CD4-positive, alpha-beta T cell treated with Interleukin-17A for 1 hour (primary cell): ENCODE measurements around the gene DAB1.

Experiments
- DNase-seq: peaks from one replicate; pipeline ENCODE4 v3.0.0-alpha.2; 2020

Gene DAB1

DNA sequence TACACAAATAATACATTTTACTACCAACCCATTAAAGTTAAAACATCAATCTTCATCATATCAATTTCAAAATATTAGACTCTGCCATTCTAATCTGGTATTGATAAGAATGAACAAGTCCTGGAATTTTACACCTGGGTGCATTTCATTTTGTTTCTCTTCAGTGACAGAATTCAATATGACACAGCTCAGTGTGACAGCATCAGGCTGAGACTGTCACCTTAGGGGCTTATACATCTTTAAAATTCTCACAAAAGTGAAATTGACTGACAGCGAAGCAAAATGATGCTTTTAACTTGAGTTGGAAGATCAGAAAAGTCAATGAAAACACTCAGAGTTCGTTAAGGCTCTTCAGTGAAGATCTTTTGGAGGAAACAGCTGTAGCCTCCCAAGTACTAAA is 213.0 kb downstream of the DAB1 start:
- no peak for DNase-seq

GRCh38 chr1:57209495-57209894 is 214.4 kb downstream of the DAB1 start:
- no peak for DNase-seq

DNA sequence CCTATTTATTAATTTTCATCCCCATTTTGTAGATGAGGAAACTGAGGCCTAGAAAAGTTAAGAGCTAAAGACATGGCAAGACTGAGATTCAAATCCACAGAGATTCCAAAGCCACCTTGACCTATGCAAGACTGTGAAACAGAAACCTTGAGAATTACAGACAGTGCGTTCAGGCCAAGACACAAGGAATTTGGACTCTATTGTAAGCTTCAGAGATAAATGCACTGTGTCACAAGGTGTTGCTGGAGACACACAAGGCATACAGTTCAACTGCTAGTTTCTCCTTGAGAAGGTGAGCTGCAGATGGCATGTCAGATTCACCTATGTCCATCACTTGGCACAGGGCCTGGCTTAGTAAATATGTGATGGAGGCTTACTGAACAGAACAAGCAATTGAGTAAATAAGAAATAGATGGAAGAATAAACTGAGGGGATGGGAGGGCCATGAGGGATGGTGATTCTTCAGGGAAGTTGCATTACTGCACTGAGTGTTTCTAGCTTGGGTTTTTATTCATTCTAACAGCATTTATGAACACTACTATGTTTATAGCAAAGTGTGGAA is 215.0 kb downstream of the DAB1 start:
- DNase-seq = no peak

GRCh38 chr1:57206038-57206437 is 217.8 kb downstream of the DAB1 start:
- DNase-seq = no peak

DNA sequence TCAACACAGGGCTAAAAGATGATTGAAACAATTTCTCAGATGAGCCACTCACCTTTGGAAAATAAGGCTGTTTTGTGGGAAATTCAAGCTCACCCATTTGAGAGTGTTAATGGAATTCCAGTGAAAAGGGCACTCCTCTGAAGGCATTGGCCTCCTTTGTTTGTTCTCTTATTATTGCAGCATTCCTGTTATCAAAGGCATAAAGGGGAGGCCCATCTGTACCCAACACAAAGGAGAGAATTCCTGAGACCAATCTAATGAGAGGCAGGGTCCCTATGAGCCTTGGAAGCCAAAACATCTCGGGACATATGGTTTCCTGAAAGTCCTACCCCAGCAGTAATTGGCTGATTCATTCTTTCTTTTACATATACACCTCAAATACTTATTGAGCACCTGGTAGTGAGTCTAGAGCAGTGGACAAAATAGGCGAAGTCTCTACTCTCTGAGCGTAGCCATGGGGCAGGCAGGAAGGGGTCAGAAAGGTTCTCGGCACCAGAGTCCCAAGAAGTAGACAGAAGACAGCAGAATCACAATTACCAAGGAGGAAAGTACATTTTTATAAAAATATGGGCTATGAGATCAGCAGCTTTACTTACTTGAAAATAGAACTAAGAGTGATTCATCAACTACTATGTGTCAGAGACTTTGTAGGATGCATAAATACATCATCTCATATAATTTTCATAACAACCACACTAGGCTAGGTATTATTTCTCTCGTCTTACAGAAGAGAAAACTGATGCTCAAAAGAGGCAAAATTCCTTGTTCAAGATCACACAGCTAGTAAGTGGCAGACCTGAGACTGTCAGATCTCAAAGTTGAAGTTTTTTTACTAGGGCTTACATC is 218.7 kb downstream of the DAB1 start:
- no peak for DNase-seq

DNA sequence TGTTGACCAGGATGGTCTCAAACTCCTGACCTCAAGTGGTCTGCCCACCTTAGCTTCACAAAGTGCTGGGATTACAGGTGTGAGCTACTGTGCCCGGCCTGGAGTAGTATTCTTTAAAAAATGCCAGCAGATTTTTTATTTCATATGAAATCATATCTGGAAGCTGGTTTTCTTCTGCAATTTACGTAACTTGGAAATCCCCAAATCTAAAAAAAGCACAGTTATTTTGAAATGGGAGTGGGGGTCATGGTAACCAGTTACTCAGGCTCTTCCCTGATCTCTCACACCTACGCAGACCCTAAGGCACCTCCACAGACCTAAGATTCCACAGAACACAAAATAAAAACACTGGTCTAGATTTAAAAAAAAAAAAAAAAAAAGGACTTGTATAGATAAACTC is 219.8 kb downstream of the DAB1 start:
- no peak for DNase-seq

- DNase-seq = no peak
Observed at GRCh38 chr1:57202241-57202640, 221.6 kb downstream of the DAB1 start.

DNA sequence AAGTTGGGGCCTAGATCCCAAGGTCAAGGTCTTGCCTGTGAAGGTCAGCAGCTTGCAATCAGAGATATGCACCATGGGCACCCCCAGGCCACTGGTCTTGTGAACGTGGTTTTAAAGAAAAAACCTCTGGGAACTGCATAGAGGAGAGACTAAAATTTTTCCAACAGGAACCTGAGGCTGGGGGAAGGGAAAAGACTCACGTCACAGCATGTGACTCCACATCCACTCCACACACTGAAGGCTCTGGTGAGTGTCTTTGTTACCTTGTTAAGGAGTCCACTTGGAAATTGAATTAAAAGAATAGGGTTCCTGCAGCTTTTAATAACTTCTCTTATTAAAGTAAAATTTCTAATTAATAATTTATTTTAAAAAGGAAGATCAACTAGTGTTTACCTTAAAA is 224.9 kb downstream of the DAB1 start:
- no peak for DNase-seq

- no peak for DNase-seq
Observed at GRCh38 chr1:57195436-57195941, 228.4 kb downstream of the DAB1 start.

DNA sequence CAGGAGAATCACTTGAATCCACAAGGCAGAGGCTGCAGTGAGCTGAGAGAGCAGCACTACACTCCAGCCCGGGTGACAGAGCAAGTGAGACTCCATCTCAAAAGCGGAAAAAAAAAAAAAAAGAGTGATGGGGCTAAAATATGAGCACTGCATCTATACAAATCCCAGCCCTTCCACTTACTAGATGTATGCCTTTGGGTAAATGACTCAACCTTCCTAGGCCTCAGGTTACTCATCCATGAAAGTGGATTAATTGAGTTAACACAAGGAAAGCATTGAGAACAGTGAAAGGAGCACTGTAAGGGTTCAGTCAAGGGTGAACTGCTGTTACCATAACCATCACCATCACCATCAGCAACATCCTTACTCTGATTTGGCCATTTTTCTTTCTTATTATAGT is 231.6 kb downstream of the DAB1 start:
- no peak for DNase-seq

GRCh38 chr1:57190898-57191297 is 233.0 kb downstream of the DAB1 start:
- no peak for DNase-seq

DNA sequence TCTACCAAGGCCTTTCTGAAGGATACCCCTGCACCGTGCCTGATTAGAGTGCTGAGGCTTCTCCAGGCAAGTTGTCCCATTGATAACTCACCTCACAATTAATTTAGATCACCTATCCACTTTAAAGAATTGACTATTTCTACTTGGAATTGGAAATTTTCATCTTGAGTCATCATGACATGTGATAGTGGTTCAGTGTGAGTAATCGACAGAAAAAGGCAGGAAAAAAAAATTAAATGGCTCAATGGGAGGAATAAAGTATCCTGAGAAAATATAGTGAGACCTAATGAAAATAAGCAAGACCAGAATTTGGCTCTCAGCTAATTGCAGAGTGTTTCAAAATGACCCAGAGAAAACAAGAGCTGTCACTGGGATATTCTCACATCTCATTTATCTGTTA is 235.7 kb downstream of the DAB1 start:
- no peak for DNase-seq

DNA sequence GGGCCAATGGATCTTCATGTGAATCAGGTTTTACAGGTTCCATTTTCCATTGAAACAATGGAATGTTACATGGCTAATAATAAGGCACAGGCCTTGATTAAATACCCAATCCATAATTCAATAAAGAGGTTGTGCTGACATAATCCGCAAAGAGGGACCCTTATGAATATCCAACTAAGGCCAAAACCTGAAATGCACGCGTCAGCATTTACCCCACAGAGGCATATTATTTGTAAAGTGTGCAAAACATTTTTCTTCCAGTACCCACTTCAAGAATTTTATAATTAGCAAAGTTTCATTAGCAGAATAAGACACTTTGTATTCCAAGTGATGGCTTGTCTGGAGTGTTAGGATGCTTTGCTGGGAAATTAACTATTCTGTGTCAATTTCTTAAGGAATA is 237.4 kb downstream of the DAB1 start:
- DNase-seq = no peak

GRCh38 chr1:57179001-57179400 is 244.9 kb downstream of the DAB1 start:
- no peak for DNase-seq

DNA sequence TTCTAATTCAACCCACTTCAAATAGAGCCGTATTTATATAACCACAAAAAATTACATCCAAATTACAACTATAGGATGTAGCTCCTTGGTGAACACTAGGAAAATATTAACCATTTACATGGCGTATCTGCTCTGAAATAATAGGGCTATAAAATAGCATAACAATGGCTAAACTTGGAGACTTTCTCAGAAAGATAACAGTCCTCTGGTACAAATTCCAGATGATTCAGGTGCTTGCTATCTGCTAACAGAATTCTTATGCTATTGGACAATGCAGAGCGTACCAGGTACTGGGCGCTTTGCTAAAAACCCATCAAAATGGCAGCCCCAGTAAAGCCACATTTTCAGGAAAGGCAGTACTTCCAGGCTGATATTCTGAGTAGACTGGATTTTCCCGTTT is 248.4 kb downstream of the DAB1 start:
- no peak for DNase-seq

DNA sequence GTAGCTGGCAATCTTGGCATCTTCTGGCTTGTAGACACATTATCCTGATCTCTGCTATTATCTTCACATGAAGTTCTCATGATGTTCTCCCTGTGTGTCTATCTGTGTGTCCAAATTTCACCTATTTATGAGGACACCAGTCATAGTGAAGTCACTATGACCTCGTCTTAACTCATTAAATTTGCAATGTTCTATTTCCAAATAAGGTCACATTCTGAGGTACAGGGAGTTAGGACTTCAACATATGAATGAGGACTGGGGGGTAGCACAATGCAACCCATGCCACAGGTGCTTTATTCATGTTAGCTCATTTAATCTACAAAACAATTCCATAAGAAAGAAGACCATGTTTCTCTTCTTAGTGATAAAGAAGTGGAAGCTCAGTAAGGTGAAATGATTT is 251.8 kb downstream of the DAB1 start:
- no peak for DNase-seq

- no peak for DNase-seq
Observed at GRCh38 chr1:57167997-57168396, 255.9 kb downstream of the DAB1 start.

- no peak for DNase-seq
Observed at GRCh38 chr1:57165546-57165945, 258.3 kb downstream of the DAB1 start.

- DNase-seq = no peak
Observed at GRCh38 chr1:57164584-57164983, 259.3 kb downstream of the DAB1 start.

GRCh38 chr1:57163789-57164188 is 260.1 kb downstream of the DAB1 start:
- no peak for DNase-seq

DNA sequence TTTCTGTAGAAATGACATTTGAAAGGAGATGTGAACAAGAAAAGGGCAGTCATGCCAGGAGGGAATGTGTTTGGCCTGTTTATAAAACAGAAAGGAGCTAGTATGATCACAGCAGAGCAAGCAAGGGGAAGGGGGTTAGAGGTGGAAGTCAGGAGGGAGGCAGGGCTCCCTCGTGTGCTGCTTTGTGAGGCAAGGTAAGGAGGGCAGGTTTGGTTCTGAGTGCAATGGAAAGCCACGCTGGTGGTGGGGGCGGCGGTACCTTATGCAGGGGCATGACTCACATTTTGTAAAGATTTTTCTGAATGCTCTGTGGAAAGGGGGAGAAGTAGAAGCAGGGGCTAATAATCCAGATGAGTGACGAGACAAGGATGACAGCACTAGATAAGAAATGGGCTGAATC is 260.5 kb downstream of the DAB1 start:
- DNase-seq = no peak

DNA sequence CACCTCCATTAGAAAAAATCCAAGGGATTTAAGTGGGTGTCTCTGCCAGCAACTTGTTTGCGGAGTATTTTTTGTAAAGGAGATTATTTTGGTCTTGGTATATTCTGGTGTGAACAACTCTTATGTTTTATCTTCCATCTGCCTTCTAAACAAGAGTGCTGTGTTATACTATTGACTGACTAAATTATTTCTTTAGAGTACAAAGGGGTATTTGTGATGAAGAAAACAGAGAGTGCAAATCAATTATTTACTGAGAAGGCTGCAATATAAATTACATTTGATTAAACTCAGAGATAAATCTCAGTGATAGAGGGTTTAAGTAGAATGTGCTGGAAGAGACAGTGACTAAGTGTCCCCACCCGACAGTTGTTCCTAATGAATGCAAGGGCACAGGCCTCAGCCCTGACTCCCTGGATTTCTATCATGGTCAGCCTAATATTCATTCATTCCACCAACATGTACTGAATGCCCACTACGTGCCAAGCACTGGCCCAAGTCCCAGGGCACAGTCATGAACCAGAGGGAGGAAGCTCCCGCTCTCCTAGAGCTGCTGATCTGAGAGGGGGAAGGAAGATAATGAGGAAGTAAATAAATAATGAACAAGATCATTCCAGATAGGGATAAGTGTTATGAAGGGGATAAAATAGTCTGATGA is 261.1 kb downstream of the DAB1 start:
- no peak for DNase-seq

- DNase-seq = no peak
Observed at GRCh38 chr1:57160594-57160993, 263.3 kb downstream of the DAB1 start.

DNA sequence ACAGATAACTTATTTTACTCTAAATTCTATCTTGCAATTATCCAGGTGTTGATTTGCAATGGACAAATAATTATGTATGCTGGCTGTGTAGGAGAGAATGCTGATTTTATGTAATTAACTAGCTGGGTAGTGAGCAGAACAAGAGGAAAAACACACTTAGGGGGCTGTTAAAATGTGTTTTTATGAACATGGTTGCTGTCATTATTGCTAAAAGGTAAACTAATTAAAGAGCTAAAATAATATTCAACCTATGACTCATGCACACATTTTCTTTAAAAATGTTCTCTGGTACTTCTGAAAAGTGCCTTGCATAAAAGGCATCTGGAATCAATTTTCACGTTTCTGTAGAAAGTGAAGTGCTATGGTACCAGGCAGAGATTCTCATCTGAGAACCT is 265.3 kb downstream of the DAB1 start:
- no peak for DNase-seq
